ENCODE measurements around the gene DNAJC6. TPM values are rescaled to one million over a fixed set of nuclear protein-coding genes. Genes with fewer than 3 reads are reported as not detected.

DNAJC6 gene
- total and polyA plus RNA-seq, 12 donors: 0.88 to 10.5 (median 5.2) TPM

DNA sequence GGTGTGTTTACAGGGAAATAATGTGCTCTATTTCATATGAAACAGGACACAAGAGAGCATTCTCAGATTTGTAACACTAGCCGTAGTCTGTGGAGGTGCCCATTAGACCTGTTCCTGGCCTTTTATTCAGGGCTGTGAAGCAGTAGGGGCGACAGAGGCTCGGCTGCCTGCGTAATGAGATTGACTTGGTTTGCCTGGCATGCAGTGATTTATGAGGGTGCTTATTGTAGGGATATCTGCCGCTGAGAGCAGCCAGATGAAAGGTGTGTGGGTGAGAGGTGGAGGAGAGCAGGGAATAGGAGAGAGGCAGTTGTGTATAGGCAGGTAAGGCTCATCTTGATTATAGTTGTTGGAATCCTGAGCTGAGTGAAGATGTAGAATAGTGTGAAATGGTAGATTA is 51.3 kb downstream of the DNAJC6 start:
- DNase-seq (no peak), ATAC-seq (no peak)
- Histone ChIP-seq H3K9me3 (no peaks in the 10 kb centered on the region), H3K27me3 (no peaks in the 10 kb centered on the region), H3K4me1 (no peaks in the 10 kb centered on the region), H3K36me3 (no peaks in the 10 kb centered on the region), H3K27ac (no peak overlapping the region), H3K4me3 (no peak overlapping the region)
- TF ChIP-seq, protein P1, sequence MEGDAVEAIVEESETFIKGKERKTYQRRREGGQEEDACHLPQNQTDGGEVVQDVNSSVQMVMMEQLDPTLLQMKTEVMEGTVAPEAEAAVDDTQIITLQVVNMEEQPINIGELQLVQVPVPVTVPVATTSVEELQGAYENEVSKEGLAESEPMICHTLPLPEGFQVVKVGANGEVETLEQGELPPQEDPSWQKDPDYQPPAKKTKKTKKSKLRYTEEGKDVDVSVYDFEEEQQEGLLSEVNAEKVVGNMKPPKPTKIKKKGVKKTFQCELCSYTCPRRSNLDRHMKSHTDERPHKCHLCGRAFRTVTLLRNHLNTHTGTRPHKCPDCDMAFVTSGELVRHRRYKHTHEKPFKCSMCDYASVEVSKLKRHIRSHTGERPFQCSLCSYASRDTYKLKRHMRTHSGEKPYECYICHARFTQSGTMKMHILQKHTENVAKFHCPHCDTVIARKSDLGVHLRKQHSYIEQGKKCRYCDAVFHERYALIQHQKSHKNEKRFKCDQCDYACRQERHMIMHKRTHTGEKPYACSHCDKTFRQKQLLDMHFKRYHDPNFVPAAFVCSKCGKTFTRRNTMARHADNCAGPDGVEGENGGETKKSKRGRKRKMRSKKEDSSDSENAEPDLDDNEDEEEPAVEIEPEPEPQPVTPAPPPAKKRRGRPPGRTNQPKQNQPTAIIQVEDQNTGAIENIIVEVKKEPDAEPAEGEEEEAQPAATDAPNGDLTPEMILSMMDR (IDR thresholded peaks at IDR 0.05): no peak
- 81 to 86% methylated on average over 5 of the region's 5 CpGs for WGBS, 2 donors
- intact Hi-C loops (cut with DNase I): no loop called here

DNA sequence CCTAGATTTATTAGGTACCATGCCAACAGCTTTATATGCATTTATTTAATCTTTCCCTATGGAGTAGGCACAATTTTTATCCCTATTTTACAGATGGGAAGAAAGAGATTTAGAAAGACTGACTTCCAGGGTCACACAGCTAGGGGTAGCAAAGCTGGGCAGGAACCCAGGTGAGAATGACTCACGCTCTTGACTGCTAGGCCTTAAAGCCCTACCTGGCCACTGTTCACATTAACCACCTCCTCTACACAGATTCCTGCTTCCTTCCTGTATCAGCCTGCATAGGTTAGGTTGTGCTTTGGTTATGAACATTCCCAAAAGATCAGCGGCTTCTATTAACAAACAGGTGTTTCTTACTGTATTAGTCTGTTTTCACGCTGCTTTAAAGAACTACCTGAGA is 53.2 kb downstream of the DNAJC6 start:
- TF ChIP-seq, protein P1 (IDR thresholded peaks at IDR 0.05): no peak
- peaks cover 0 to 11% (median 0%) of the 10 kb centered on the region in 9 donors for H3K36me3 ChIP-seq
- no peaks in the 10 kb centered on the region for H3K27me3 ChIP-seq
- 95% methylated on average over 3 of the region's 3 CpGs for WGBS, 2 donors
- no peaks in the 10 kb centered on the region for H3K9me3 ChIP-seq
- no peak overlapping the region for H3K4me3 ChIP-seq
- no peak for ATAC-seq
- no peaks in the 10 kb centered on the region for H3K4me1 ChIP-seq
- H3K27ac ChIP-seq: no peak overlapping the region
- DNase-seq: no peak
- intact Hi-C loops (cut with DNase I): no loop called here

DNA sequence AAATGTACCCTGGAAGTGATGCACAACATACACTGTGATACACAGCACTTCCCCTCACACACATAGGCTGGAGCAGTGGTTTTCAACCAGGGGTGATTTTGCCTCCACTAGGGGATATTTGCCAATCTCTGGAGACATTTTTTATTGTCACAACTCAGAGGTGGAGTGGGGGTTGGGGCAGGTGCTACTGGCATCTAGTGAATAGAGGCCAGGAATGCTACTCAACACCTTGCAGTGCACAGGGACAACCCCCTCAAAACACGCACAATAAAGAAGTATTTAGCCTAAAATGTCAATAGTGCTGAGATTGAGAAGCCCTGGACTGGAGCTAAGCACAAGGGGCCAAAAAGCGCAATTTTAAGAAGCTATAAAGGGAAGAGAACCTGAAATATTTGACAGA is 54.1 kb downstream of the DNAJC6 start:
- no peaks in the 10 kb centered on the region for H3K9me3 ChIP-seq
- H3K27ac ChIP-seq: no peak overlapping the region
- H3K36me3 ChIP-seq: peaks cover 0 to 11% (median 0%) of the 10 kb centered on the region in 9 donors
- DNase-seq: no peak
- TF ChIP-seq, protein P1 (IDR thresholded peaks at IDR 0.05): no peak
- no peak for ATAC-seq
- WGBS, 2 donors: 88 to 92% methylated on average over 2 of the region's 2 CpGs
- H3K27me3 ChIP-seq: no peaks in the 10 kb centered on the region
- intact Hi-C loops (cut with DNase I): no loop called here
- H3K4me1 ChIP-seq: no peaks in the 10 kb centered on the region
- H3K4me3 ChIP-seq: no peak overlapping the region

DNA sequence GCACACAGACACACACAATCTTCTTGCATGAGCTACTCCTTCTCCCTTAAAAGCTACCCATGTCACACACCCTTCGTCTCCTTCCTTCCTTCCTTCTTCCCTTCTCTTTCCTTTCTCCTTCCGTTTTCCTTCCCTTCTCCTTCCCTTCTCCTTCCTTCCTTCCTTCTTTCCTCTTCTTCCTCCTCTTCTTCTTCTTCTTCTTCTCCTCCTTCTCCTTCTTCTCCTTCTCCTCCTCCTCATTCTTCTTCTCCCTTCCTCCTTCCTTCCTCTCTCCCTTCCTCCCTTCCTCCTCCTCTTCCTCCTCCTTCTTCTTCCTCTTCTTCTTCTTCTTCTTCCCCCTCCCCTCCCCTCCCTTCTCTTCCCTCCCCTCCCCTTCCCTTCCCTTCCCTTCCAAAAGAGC is 59.1 kb downstream of the DNAJC6 start:
- TF ChIP-seq, protein P1 (IDR thresholded peaks at IDR 0.05): no peak
- no peak overlapping the region for H3K27ac ChIP-seq
- no peaks in the 10 kb centered on the region for H3K4me1 ChIP-seq
- DNase-seq: no peak
- no peaks in the 10 kb centered on the region for H3K9me3 ChIP-seq
- H3K36me3 ChIP-seq: peaks cover 0 to 11% (median 0%) of the 10 kb centered on the region in 9 donors
- no peak overlapping the region for H3K4me3 ChIP-seq
- intact Hi-C loops (cut with DNase I): no loop called here
- 77 to 78% methylated on average over 2 of the region's 2 CpGs for WGBS, 2 donors
- ATAC-seq: no peak
- H3K27me3 ChIP-seq: no peaks in the 10 kb centered on the region

Data from heart right ventricle (tissue), 16 donors.